GM21423 (cell line): ENCODE data around the gene SKAP2.

Experiments
- ATAC-seq: cut with Tn5 transposase; IDR thresholded peaks from one replicate; pipeline ENCODE4 v1.9.1; 2021; ENCODE audit warnings: mild to moderate bottlenecking, moderate library complexity; ENCODE audit not compliant: unreplicated experiment

SKAP2 gene

GRCh38 chr7:26698194-26698593 lies 166.2 kb downstream of the SKAP2 start:
- no peak for ATAC-seq

DNA sequence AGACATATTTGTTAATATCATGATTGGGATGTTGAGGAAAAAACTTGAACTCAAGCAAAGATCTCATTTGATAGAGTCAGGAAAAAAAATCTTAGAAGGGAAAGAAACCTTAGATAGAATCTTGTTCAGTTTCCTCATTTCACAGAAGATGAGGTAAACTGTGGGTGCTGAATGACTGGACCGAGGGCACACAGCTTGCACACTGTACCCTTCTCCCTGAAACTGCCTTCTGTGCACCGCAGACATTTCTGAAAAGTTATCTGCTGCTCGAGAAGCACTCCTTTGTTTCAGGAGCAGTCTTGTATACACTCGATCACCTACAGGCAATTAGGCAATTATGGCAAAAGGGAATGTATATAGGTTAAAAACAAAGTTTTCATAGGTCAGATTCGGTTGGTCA lies 167.4 kb downstream of the SKAP2 start:
- ATAC-seq = no peak

DNA sequence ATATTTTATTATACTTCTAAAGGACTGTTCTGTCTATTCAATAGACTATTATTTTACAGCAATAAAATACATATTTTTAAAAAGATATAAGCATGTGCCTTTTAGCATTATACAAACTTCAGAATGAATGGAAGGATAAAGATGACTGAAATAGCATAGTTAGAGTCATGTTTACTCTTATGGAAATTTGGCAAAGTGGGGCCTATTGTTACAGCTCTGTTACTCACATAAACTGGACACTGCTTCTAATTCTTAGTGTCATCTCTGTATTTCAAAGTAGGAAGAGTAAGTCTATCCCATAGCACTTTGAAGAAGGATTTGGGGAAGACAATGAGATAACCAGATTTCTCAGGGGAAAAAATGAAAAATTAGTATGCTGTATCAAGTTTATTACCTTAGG lies 168.2 kb downstream of the SKAP2 start:
- no peak for ATAC-seq

DNA sequence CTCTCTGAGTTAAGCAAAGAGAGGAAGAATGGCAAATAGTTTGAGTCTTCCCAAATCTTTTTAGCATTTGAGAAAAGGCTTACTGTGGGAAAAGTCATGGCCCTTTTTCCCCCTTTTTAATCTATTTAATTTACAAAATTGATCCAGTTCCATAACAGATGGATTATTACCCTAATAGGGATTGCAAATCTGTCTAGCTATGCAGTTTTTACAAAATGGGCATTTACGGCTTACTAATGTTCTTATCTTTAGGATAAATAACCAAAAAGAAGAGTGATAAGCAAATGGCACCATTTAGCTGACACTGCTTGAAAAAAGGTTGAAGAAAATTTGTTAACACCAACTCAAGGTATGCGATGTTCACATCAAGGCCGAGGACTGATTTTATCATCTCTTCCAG lies 169.7 kb downstream of the SKAP2 start:
- no peak for ATAC-seq

DNA sequence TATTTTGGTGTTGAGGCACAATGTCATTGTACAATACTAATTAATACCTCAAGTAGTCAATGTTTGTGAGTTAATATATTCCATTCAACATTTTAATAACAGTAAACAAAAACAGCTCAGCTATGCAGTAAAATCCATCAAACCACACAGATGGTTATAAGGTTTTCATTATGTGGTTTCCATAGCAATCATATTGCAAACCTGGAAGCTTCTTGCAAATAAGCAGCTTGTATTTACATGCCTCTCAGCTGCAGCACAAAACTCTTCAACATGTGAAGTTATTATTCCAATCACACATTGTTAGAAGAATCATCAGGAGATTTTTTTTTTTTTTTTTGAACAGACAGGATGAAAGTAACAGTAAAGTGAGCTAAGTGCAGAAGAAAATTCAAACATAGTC lies 170.2 kb downstream of the SKAP2 start:
- no peak for ATAC-seq

DNA sequence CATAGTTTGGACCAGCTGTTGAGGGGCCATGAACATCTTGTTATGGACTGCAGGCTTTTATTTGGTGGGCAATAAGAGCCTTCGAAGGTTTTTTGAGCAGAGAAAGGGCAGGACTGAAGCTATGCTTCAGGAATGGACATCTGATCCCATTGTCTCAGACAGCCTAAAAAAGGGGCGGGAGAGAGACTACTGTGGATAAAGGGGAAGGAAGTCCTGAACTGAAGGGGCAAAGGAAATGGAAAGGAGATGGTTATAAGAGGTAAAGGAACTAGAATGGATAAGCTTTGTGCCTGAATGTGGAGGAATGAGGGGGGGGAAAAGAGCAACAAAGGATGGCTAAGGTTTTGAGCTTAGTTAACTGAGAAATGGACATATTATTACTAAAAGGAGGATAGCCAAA lies 172.5 kb downstream of the SKAP2 start:
- ATAC-seq = no peak

DNA sequence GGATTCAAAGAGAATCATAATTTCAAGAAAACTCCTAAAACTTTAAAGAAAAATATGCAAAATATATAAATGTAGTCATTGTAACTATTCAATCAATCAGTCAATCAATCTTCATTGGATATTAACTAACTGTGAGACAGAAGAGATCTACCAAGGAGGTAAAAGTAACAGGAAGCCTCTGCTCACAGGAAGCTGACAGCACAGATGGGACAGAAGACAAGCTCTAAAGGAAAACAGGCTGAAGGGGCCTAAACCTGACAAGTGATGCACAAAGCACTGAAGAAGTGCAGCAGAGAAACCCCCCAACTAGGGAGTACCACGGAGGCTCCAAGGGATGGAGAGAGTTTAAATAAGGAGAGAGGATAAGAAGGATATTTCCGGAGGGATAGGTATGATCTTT lies 173.0 kb downstream of the SKAP2 start:
- ATAC-seq = no peak

- ATAC-seq = no peak
These were observed 174.1 kb downstream of the SKAP2 start for GRCh38 chr7:26690135-26690805.

DNA sequence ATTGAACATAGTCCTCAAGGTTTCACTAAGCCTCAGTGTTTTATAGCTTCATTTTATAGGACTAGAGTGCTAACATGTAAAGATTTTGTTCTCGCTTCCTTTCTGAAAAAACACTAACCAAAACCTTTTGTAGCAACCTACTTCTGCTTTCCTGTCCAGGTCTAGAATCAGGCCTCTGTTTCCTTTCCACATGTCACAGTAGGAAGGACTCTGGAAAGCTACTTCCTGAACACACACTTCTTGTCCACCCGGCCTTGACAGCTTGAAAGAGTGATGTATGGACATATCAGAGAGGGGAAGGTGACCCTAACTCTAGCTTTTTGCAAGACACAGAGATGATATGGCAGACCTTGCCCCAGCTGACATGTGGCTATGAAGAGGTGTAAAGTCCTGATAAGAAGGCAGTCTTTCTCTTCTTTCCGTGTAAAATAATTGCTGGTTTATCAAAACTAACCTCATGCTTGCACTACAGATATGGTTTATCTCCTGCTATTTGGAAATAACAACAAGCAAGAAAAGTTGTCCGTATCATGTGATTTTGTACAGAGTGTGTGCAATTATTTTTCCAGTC lies 175.4 kb downstream of the SKAP2 start:
- ATAC-seq = peak; percentile 87

GRCh38 chr7:26688388-26688787 lies 176.0 kb downstream of the SKAP2 start:
- ATAC-seq = no peak

- ATAC-seq = no peak
These were observed 177.4 kb downstream of the SKAP2 start for GRCh38 chr7:26687032-26687431.

DNA sequence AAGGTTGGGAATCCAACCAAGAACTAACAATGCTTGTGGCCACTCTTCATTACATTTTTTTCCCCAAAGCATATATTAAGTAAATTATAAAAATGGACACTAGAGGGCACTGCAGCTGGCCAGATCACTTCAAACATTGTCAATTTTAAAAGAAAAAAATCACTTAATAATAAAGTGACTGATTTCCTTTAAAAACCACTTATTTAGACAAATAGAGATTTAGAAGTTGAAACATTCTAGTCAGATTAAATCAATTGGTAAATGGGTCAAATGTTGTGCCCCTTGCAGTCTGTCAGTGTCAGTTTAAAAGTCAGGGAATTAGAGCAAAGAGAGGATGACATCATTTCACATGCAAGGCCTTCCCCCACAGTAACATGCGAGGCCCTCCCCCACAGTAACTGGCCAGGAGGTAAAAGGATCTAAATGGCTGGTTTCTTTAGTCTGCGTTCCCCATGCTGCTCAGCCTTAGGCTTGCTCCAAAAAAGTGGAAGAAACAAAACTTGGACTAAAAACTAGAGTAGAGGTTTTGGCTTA lies 177.9 kb downstream of the SKAP2 start:
- no peak for ATAC-seq

DNA sequence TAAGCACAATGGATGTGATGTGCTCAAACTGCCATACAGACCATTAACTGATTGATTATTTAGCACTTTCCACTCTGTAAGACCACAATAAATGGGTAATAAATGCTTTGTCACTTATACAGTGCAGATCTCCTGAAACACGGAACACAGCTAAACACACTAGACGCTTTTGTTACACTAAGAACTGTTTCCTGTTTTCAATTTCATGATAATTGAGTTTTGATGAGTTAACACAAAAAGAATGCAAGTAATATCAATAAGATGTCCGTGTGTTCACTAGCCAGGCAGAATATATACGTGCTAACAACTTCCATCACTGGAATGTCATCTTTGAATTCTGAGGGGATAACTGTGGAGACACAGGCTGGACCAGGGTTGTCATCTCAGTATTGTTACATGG lies 178.8 kb downstream of the SKAP2 start:
- ATAC-seq = no peak

GRCh38 chr7:26684447-26684846 lies 179.9 kb downstream of the SKAP2 start:
- ATAC-seq = no peak

- no peak for ATAC-seq
These were observed 181.1 kb downstream of the SKAP2 start for GRCh38 chr7:26683277-26683676.

- no peak for ATAC-seq
These were observed 182.5 kb downstream of the SKAP2 start for GRCh38 chr7:26681819-26682418.

DNA sequence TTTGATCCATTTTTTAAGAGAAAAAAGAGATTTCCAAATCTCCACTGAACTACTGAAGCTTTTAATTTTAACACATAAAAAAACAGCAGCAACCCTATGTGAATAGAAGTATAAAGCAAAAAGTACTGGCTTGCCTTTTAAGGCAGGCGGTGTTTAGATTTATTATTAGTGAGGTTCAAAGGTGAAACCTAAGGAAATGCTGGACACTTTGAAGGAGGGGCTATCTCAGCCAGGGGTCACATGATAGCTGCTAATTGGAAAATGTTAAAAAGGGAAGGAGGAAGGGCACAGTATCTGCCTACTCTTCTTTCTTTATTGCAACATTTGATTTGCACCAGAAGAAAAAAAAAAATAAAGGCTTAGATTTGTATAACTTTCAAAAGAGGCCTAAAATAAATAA lies 183.8 kb downstream of the SKAP2 start:
- ATAC-seq = no peak

- ATAC-seq = no peak
These were observed 189.1 kb downstream of the SKAP2 start for GRCh38 chr7:26675143-26675887.

DNA sequence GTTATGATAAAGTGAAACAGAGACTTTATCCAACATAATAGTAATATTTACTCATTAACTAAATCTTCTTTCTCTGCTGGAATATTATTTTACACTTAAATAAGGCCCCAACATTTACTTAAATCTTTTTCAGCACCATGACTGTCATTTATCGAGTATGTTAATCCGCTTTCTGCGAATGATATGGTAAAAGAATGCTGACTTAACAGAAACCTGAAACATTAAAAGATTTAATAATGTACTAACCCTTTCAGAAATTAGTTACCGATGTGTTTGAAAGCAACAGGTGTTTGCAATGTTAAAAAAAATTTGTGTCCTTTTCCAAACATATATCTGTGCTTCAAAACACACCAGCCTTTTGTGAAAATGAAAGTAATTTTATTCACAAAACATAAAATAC lies 190.5 kb downstream of the SKAP2 start:
- ATAC-seq = no peak

GRCh38 chr7:26673271-26673670 lies 191.1 kb downstream of the SKAP2 start:
- ATAC-seq = no peak

DNA sequence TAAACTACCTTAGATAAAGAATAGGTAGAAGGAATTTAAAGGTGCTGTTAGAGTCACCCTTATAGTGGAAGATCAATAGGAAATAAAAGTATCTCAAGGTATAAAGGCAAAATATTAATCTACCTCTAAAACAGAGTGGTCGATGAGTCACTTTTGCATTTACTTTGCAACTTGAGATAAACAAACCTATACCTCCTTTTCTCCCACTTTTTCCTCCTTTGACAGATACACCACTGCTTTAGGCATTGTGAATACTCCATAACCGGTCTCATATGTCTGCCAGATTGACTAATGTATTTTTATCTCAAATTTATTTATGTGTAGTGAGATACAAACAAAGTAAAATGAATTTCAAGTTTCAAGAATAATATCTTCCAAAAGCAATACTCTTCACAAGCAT lies 193.5 kb downstream of the SKAP2 start:
- ATAC-seq = no peak

DNA sequence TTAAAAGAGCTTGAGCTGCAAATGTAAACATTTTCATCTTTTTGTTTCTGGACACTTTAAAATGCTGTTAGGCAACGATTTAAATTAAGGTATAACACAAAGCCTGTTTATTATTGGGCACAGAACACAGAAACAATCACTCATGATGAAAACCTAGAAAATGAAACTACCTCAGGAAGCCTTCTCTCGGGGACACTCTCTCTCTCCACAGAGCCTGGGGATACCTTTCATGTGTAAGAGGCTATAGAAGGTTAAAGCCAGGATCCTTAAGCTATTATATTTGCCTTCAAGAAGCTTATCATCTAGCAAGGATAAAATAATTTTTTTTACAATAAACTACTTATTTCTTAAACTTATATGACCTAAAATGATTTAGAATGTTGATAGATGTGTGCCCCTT lies 194.1 kb downstream of the SKAP2 start:
- ATAC-seq = no peak
